ENCODE measurements around the gene SMPD3. TPM values are rescaled to one million over a fixed set of nuclear protein-coding genes. Genes with fewer than 3 reads are reported as not detected.

Gene SMPD3
- total RNA-seq, 1 experiment from 2014 or later, result 2.4 TPM

GRCh38 chr16:68403704-68404103 is 44.6 kb downstream of the SMPD3 start:
- no peak overlapping the region for H3K4me3 Mint-ChIP-seq (ENCODE audit: unreplicated experiment)
- no peaks in the 10 kb centered on the region for H3K27me3 ChIP-seq (replicated peaks; ENCODE audit: control insufficient read depth, insufficient read depth, low read length)
- H3K36me3 Mint-ChIP-seq (ENCODE audit: insufficient read depth, unreplicated experiment), result no peaks in the 10 kb centered on the region
- ChIA-PET POLR2A (no interaction called here), CTCF (interaction anchor here (1.2 kb wide), 1 partner anchor 29 kb away, joined by 3 read pairs; no protein-coding TSS in a partner anchor)
- TF ChIP-seq CTCF (IDR thresholded peaks at IDR 0.05; ENCODE audit: insufficient read depth in 1 of 2, low read depth in 1 of 2, low read length in 1 of 2, severe bottlenecking in 1 of 2, unreplicated experiment in 1 of 2), result no peak
- H3K27ac Mint-ChIP-seq (ENCODE audit: unreplicated experiment), result no peak overlapping the region
- no peaks in the 10 kb centered on the region for H3K9me3 Mint-ChIP-seq (ENCODE audit: unreplicated experiment)
- H3K36me3 ChIP-seq (ENCODE audit: control insufficient read depth, insufficient read depth, low read length), result no peaks in the 10 kb centered on the region
- DNase-seq, result no peak
- no peaks in the 10 kb centered on the region for H3K27me3 Mint-ChIP-seq (ENCODE audit: insufficient read depth, unreplicated experiment)
- H3K4me3 ChIP-seq (ENCODE audit: low read depth, low read length), result no peak overlapping the region
- peaks cover 9% of the 10 kb centered on the region for H3K4me1 Mint-ChIP-seq (ENCODE audit: low read depth, unreplicated experiment)
- peaks cover 6% of the 10 kb centered on the region; the same call in 1 of the 2 replicates for H3K4me1 ChIP-seq
- no peaks in the 10 kb centered on the region for H3K9me3 ChIP-seq
- BruUV-seq (replicated peaks), result no TSS peak
- intact Hi-C loops (cut with micrococcal nuclease; ENCODE audit: unreplicated experiment), result no loop called here

GRCh38 chr16:68403177-68403576 is 45.1 kb downstream of the SMPD3 start:
- H3K9me3 Mint-ChIP-seq (ENCODE audit: unreplicated experiment), result no peaks in the 10 kb centered on the region
- no peak overlapping the region for H3K4me3 Mint-ChIP-seq (ENCODE audit: unreplicated experiment)
- no peak for TF ChIP-seq CTCF (IDR thresholded peaks at IDR 0.05; ENCODE audit: insufficient read depth in 1 of 2, low read depth in 1 of 2, low read length in 1 of 2, severe bottlenecking in 1 of 2, unreplicated experiment in 1 of 2)
- Histone ChIP-seq H3K36me3 (ENCODE audit: control insufficient read depth, insufficient read depth, low read length) (no peaks in the 10 kb centered on the region), H3K27me3 (replicated peaks; ENCODE audit: control insufficient read depth, insufficient read depth, low read length) (no peaks in the 10 kb centered on the region), H3K9me3 (no peaks in the 10 kb centered on the region), H3K4me3 (ENCODE audit: low read depth, low read length) (no peak overlapping the region), H3K4me1 (peaks cover 6% of the 10 kb centered on the region; the same call in 1 of the 2 replicates)
- ChIA-PET POLR2A (no interaction called here), CTCF (interaction anchor here (1.2 kb wide), 1 partner anchor 28 kb away, joined by 3 read pairs; no protein-coding TSS in a partner anchor)
- H3K4me1 Mint-ChIP-seq (ENCODE audit: low read depth, unreplicated experiment), result peaks cover 9% of the 10 kb centered on the region
- H3K27me3 Mint-ChIP-seq (ENCODE audit: insufficient read depth, unreplicated experiment), result no peaks in the 10 kb centered on the region
- no peak overlapping the region for H3K27ac Mint-ChIP-seq (ENCODE audit: unreplicated experiment)
- DNase-seq, result no peak
- intact Hi-C loops (cut with micrococcal nuclease; ENCODE audit: unreplicated experiment), result no loop called here
- no TSS peak for BruUV-seq (replicated peaks)
- H3K36me3 Mint-ChIP-seq (ENCODE audit: insufficient read depth, unreplicated experiment), result no peaks in the 10 kb centered on the region

GRCh38 chr16:68402748-68403040 is 45.6 kb downstream of the SMPD3 start:
- peaks cover 6% of the 10 kb centered on the region; the same call in 1 of the 2 replicates for H3K4me1 ChIP-seq
- no TSS peak for BruUV-seq (replicated peaks)
- no peaks in the 10 kb centered on the region for H3K27me3 ChIP-seq (replicated peaks; ENCODE audit: control insufficient read depth, insufficient read depth, low read length)
- Mint-ChIP-seq H3K9me3 (ENCODE audit: unreplicated experiment) (no peaks in the 10 kb centered on the region), H3K4me1 (ENCODE audit: low read depth, unreplicated experiment) (peaks cover 9% of the 10 kb centered on the region), H3K4me3 (ENCODE audit: unreplicated experiment) (no peak overlapping the region), H3K27me3 (ENCODE audit: insufficient read depth, unreplicated experiment) (no peaks in the 10 kb centered on the region), H3K36me3 (ENCODE audit: insufficient read depth, unreplicated experiment) (no peaks in the 10 kb centered on the region), H3K27ac (ENCODE audit: unreplicated experiment) (no peak overlapping the region)
- intact Hi-C loops (cut with micrococcal nuclease; ENCODE audit: unreplicated experiment), result no loop called here
- H3K4me3 ChIP-seq (ENCODE audit: low read depth, low read length), result no peak overlapping the region
- CTCF ChIA-PET, result no interaction called here
- H3K9me3 ChIP-seq, result no peaks in the 10 kb centered on the region
- no peak for DNase-seq
- POLR2A ChIA-PET, result no interaction called here
- H3K36me3 ChIP-seq (ENCODE audit: control insufficient read depth, insufficient read depth, low read length), result no peaks in the 10 kb centered on the region
- TF ChIP-seq CTCF (IDR thresholded peaks at IDR 0.05; ENCODE audit: insufficient read depth in 1 of 2, low read depth in 1 of 2, low read length in 1 of 2, severe bottlenecking in 1 of 2, unreplicated experiment in 1 of 2), result no peak

Data from Caco-2 (cell line).